NOMO-1 (cell line): ENCODE results near the gene RAB40B.
"Not testable (repeated sequence)": the region's sequence is repeated elsewhere in the genome, so short reads cannot be mapped to it uniquely, and the experiment has no call there.

ENCODE experiments used
- DNase-seq, 2 experiments: peaks; one replicate each; lab custom pipeline; 2025; ENCODE audit not compliant: unreplicated experiment in 2 of 2; lab: John Stamatoyannopoulos, UW

The RAB40B gene, protein sequence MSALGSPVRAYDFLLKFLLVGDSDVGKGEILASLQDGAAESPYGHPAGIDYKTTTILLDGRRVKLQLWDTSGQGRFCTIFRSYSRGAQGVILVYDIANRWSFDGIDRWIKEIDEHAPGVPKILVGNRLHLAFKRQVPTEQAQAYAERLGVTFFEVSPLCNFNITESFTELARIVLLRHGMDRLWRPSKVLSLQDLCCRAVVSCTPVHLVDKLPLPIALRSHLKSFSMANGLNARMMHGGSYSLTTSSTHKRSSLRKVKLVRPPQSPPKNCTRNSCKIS

DNA sequence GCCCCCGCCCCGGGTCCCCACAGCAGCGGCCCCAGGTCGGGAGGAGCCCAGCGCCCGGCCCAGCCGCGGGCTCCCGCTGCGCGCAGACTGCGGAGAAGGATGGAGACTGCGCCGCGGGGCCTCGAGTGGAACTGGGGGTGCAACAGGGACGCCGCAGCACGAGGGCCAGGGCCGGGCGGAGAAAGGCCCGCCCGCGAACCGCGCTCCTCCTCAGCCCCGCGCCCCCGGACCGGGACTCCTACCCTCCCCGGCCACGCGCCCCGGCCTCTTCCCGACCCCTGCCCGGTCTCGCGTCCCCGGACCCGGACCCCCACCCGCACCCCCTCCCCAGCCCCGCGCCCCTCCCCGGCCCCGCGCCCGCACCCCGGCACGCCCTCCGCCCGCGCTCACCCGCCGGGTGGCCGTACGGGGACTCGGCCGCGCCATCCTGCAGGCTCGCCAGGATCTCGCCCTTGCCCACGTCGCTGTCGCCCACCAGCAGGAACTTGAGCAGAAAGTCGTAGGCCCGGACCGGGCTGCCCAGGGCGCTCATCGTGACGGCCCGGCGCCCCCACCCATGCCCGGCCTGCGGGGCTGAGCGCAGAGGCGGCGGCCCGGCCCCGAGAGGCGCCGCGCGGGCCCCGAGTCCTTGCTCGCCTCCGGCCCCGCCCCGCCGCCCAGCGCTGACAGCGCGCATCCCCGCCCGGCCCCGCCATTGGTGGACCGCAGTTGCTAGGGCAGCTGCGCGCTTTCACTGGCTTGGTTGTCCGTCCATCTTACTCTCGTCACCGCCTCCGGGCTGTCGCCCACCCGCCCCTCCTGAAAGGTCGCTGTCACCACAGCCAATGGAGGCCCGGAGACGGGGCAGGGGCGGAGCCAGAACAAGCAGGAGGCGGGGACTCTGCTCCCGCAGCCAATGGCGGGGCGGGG lies at the start of gene RAB40B:
Gene RAB40B, minus strand, starts transcription at position 634 of the 909 bp plus-strand sequence. Its CDS starts 102 bp downstream, at position 532.
- DNase-seq = peak; percentile 98 to 99

DNA sequence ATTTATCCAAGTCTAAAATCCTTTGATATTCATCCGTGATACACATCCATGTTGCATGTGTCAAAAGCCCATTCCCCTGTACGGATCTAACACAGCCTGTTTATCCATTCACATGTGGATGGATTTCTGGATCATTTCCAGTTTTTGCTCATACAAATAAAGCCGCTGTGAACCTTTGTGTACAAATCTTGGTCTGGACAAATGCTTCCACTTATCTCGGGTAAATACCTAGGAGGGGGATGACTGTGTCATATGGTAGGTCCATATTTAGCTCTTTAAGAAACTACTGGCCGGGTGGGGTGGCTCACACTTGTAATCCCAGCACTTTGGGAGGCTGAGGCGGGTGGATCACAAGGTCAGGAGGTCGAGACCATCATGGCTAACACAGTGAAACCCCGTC lies 47.0 kb upstream of the RAB40B start:
- DNase-seq = no peak

DNA sequence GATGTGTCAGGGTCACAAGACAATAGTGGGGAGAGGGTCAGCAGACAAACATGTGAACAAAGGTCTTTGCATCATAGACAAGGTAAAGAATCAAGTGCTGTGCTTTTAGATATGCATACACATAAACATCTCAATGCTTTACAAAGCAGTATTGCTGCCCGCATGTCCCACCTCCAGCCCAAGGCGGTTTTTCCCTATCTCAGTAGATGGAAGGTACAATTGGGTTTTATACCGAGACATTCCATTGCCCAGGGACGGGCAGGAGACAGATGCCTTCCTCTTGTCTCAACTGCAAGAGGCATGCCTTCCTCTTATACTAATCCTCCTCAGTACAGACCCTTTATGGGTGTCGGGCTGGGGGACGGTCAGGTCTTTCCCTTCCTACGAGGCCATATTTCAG lies 46.2 kb upstream of the RAB40B start:
- not testable (repeated sequence) for DNase-seq

DNA sequence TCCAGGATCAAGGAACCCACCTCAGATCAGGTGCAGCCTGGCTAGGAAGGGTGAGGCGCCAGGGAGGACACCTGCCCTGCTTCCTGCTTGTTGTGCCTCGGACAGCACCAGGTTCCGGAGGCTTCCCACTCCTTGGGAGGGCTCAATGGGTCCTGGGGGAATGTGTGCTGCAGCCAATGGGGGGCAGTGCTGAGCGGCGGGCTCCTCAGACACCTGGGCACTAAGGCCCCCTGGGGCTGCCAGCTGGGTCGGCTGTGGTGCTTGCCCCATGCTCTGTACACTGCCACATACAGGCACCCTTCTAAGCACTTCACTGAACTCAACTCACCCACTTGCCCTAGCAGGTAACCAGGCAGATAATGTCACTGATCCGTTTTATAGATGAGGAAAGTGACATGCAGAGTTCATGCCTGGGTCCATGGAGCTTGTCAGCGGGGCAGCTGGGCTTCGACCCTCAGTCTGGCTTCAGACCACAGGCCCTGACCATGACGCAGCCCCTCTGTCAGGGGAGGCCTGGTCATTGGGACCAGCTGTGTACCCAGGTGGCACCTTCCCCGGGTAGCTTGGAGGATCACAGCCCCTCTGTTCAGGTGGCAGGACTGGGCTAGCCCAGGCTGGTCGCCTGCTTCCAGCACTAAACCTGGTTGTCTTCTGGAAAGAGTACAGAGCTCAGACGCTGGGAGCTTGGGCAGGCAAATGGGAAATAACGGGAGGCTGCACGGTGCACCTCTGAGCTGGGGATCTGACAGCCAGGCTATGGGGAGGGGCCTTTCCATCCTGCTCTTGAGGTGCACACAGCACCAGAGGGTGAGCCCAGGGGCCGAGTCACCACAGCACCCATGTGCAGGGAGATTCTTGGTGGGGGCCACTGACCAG lies 45.1 kb upstream of the RAB40B start:
- no peak for DNase-seq

DNA sequence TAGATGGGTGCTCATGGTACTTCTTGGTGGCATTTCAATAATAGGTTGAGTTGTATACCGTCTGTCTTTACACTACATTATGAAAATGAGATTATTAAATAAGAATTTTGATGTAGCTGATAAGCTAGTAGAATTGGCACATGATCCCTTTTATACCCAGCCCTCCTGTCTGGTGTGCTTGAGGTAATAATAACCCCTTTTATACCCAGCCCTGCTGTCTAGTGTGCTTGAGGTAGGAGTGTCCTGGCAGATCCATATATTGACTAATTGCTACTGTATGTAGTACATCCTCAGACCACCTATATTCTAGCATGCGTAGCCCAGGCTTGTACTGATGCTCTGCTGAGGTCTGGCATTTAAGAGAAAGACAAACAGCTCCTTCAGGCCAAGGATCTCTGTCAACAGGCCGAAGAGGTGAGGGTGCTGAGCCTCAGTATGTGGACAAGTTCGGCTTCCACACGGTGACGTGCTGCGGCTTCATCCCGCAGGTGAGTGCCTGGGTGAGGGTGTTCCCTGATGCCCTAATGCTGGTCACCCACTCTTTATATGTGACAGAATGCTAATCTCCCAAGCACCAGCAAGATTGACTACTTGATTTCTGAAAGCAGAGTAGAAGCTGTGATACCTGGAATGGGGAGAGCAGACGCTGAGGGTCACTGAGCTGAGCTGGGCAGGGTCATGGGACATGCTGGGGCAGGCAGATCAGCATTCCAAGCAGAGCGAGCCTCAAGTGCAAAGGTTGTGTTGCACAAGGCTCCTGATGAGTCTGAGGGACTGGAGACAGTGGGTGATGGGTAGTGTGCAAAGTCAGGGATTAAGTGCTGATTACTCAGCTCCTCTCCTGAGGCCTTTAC lies 42.6 kb upstream of the RAB40B start:
- no peak for DNase-seq

DNA sequence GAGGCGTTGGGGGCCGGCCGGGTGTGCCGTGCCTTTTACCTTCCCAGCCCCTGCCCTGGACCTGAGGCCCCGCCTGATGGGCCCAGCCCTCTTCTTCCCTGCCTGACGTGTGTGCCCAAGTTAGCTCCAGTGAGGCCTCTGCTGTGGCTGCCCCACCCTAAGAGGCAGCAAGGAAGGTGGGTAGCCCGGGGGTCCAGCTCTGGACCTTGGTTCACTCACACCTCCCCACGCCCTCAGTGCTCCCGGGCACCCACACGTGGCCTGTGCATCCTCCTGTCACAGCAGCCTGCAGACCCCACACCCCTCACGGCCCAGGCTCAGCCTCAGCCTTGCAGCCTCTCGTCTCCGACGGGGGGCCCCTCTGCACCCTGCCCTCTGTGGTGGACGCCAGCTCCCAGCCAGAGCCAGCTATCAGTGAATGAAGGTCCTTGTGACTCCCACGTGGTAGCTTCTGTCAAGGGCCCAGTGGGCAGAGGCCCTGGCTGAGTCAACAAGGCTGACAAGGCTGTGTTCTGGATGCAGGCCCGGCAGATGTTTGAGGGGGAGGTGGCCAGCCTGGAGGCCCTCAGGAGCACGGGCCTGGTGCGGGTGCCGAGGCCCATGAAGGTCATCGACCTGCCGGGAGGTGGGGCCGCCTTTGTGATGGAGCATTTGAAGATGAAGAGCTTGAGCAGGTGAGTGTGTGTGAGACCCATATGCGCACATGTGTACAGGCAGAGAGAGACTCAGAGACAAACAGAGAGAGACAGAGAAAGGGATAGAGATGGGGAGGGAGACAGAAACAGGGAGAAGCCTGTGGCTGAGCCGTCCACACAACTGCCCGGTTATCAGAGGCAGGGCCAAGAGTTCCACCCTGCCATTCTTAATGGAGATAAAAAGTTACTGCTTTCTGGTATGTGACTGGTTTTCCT lies 39.7 kb upstream of the RAB40B start:
- no peak for DNase-seq

DNA sequence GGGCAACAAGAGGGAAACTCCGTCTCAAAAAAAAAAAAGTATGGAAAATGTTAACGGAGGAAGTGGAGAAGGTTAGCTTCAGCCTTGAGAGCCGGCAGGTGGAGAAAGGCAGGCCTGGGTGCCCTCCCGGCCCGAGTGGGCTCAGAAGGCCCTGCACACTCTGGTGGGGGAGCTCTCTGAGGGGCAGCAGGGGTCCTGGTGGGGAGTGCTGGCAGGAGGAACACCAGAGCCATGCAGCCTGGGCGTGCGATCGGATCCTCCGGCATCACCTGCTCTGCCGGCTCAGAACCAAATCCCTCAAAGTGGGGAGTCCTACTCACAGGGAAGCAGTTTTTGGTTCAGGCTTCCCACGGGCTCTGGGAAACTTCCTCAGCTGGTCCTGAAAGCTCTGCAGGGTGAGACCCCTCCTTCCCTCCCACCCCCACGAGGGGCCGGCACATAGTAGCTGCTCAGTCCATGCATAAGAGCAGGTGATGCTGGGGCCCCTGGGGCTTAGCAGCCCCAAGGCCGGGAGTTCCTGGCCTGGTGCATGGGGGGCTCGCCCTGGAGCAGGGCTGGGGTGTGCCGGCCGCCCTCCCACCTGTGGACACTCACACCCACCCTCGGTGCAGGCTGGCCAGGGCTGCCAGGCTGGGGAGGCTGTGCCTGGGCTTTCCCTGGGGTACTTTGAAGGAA lies 38.1 kb upstream of the RAB40B start:
- no peak for DNase-seq

DNA sequence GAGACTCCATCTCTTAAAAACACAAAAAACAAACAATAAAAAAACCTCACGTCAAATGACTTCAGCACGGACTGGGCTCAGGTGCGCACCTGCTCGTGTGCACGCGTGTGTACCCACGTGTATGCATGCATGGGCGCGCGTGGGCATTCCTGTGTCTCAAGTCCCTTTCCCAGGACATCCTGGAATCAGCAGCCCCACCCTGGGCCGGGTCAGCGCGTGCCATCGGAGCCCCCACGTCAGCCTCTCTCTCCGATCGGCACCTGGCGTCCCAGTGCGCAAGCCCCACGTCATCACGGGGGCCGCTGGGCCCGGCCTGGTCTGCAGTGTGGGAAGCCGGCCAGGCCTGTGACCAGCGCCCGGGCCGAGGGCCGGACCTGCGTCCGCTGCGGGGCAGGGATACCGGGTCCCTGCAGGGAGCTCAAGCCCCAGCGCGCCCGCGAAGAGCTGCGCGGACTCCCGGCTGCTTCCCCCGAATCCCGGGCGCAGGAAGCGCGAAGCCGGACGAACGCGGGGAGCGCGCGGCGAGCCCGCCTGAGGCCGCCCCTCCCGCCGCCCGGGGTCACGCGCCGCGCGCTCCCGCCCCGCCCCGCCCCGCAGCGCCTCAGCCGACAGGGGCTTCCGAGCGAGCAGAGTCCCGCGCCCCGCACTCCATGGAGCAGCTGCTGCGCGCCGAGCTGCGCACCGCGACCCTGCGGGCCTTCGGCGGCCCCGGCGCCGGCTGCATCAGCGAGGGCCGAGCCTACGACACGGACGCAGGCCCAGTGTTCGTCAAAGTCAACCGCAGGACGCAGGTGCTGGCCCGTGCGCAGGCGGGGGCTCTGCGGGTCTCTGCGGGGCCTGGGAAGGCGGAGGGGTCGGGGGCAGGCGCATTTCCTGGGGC lies 36.7 kb upstream of the RAB40B start, which contains the start of gene FN3K:
Gene FN3K, plus strand, starts transcription at position 629 of the 880 bp plus-strand sequence. Its CDS starts 22 bp downstream, at position 651.
- peak in 1 of 2 experiments; percentile 26 for DNase-seq

DNA sequence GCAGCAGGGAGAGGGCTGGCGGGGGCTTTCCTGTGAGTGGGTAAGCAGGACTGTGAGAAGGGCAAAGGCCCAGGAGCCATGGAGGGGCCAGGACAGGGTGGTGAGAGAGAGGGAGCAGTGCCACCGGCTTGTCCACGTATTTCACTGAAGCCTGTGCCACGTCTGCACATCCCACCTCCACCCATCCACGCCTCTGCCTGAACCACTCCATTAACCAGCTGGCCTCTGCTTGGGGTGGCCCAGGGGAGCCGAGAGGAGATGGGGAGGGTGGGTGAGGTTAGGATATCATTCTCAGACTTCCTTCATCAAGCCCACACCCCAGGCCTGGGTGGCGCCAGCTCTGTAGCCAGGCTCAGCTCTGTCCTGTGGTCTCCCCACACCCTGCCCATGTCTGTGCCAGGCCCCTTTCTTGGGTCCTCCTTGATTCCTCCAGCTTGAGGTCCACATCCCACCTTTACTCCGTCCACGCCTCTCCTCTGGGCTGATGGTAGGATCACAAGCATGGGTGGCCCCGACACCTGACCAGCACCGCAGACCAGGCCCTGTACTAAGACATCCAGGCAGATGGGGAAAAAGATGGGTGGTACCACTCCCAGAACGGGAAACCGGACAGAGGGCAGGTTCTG lies 33.7 kb upstream of the RAB40B start:
- no peak for DNase-seq

DNA sequence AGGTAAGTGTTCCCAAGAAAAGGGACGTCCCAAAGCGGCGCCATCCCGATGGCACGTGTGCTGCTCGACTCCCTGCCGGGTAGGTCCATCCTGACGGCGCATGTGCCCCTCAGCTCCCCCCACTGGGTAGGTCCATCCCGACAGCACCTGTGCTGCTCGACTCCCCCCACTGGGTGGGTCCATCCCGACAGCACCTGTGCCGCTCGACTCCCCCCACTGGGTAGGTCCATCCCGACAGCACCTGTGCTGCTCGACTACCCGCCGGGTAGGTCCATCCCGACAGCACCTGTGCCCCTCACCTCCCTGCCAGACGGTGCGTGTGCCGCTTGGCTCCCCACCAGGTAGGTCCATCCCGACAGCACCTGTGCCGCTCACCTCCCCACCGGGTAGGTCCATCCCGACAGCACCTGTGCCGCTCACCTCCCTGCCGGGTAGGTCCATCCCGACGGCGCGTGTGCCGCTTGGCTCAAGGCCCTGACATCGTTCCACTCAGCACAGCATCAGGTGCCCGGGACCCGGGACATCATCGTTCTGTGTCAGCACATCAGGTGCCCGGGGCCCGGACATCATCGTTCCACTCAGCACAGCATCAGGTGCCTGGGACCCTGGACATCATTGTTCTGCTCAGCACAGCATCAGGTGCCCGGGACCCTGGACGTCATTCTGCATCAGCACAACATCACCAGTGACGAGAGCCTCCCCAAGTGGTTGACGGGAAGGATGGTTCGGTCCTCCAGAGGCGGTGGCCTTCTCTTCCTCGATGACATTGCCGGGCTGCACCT lies 31.2 kb upstream of the RAB40B start:
- no peak for DNase-seq

DNA sequence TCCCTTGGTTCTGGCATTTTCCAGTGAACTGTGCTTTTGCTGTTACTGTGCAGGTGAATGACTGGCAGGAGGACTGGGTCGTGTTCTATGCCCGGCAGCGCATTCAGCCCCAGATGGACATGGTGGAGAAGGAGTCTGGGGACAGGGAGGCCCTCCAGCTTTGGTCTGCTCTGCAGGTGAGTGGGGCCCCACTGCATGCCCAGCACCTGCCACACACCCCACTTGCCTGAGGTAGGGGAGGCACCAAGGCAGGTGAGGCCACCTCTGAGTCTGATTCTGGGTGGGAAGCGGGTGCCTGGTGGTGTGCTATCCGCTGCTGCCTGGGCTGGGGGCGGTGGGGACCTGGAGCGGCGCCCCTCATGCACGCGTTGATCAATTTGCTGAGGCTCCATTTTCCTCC lies 27.9 kb upstream of the RAB40B start:
- DNase-seq = no peak

DNA sequence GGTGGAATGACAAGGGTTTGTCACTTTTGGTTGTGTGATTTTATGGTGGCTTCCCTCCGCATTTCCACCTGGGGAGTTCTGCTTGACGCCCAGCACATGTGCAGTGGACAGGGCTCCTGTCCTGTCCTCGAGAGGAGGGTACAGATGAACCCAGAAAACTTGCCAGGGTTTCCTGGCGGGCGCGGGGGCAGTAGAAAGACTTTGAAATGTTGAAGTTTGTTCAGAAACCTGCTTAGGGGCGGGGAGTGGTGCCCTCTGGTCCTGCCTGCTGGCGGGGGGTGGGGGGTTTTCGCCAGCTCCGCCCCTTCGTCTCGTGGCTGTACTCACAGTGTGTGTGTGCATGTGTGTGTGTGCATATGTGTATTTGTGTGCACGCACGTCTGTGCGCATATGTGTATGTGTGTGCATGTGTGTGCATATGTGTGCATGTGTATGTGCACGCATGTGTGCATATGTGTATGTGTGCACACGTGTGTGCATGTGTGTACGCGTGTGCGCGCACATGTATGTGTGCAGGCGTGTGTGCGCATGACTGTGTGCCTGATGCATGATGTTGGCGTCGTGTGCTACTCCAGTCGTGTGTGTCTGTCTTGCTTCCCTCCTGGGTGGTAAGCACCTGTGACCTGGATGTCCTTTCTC lies 24.8 kb upstream of the RAB40B start:
- no peak for DNase-seq

DNA sequence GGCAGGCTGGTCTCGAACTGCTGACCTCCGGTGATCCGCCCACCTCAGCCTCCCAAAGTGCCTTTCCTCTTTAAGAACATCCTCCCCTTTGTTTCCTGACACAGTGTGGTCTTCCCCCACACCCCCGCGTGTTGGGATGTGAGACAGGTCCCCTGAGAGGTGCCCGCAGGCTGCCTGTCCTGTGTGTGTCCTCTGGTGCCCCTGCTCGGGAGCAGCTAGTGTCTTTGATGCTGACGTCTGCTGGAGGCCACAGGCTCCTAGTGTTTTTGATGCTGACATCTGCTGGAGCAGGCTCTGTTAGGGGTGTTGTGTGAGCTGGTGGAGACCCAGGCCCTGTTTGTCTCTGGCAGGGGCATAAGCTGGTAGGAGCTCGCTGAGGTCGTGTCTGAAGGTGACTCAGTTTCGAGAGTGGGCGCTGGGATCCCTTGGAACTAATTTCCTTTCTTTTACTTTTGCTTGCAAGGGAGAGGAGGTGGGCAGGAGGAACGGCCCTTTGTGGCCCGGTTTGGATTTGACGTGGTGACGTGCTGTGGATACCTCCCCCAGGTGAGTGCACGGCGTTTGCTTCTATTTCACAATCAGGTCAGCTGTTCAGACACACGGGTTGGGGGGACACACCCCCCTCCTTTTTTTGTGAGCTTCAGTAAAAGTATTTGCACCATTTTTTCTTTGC lies 24.0 kb upstream of the RAB40B start:
- DNase-seq = no peak

DNA sequence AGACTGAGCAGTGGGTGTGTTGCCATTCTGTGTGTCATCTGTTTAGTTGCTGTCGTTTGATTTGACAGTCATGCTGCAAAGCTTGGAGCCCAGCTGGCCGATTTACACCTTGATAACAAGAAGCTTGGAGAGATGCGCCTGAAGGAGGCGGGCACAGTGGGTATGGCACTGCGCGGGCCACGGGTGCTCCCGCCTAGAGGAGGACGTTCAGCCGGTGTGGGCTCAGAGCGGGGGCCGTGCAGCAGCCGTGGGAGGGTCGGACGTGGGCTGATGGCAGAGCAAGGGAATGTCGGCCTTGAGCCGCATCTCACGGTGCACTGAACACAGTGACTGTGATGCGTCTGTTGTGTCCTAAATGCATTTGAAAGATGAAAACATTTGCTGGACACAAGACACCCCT lies 21.7 kb upstream of the RAB40B start:
- no peak for DNase-seq

DNA sequence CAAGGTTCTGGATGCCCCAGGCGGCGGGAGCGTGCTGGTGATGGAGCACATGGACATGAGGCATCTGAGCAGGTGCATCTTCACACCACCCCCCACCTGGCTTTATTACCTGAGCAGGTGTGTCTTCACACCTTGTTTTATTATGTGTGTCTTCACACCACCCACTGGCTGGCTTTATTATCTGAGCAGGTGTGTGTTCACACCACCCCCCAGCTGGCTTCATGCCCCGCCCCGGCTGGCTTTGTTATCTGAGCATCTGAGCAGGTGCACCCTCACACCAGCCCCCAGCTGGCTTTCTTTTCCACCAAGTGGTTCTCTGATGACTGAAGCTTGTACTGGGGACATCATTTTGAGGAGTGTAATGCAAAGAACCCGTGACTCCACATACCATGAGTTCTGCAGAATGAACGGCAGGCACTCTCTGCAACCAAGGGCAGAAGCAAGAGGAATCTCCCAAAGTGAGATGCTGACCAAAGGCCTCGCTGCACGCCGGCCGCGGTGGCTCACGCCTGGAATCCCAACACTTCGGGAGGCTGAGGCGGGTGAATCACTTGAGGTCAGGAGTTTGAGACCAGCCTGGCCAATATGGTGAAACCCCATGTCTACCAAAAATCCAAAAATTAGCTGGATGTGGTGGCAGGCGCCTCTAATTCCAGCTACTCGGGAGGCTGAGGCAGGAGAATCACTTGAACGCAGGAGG lies 20.6 kb upstream of the RAB40B start:
- no peak for DNase-seq
